Gastroesophageal sphincter (tissue), 3 donors: Measurements from ENCODE around the gene INSM2.

Source experiments
- EP300 ChIP-seq: sonication (generic); formaldehyde crosslinking; IDR thresholded peaks from one replicate; pipeline ENCODE4 v1.6.1; 2017; ENCODE audit warnings: antibody characterized with exemption, mild to moderate bottlenecking
- POLR2A ChIP-seq, 2 donors: fragments of 450-650 bp; IDR thresholded peaks; one replicate each; pipeline ENCODE4 v1.6.1; 2017; ENCODE audit warnings: antibody characterized with exemption in 2 of 2, mild to moderate bottlenecking in 2 of 2, moderate library complexity in 1 of 2
- POLR2AphosphoS5 ChIP-seq: sonication (generic); formaldehyde crosslinking; IDR thresholded peaks from one replicate; pipeline ENCODE4 v1.6.1; 2017; ENCODE audit warnings: antibody characterized with exemption
- TF ChIP-seq, protein P1 (sequence below), 4 experiments: fragments of 200-600 bp in 2 of 4; fragments of 450-650 bp in 2 of 4; sonication (generic) in 1 of 4; IDR thresholded peaks; one replicate each; pipeline ENCODE4 v1.5.1; 2017 to 2019; ENCODE audit warnings: antibody characterized with exemption in 4 of 4, mild to moderate bottlenecking in 2 of 4, moderate library complexity in 2 of 4

GRCh38 chr14:35515916-35516315 is 18.0 kb upstream of the INSM2 start:
- TF ChIP-seq, protein P1, sequence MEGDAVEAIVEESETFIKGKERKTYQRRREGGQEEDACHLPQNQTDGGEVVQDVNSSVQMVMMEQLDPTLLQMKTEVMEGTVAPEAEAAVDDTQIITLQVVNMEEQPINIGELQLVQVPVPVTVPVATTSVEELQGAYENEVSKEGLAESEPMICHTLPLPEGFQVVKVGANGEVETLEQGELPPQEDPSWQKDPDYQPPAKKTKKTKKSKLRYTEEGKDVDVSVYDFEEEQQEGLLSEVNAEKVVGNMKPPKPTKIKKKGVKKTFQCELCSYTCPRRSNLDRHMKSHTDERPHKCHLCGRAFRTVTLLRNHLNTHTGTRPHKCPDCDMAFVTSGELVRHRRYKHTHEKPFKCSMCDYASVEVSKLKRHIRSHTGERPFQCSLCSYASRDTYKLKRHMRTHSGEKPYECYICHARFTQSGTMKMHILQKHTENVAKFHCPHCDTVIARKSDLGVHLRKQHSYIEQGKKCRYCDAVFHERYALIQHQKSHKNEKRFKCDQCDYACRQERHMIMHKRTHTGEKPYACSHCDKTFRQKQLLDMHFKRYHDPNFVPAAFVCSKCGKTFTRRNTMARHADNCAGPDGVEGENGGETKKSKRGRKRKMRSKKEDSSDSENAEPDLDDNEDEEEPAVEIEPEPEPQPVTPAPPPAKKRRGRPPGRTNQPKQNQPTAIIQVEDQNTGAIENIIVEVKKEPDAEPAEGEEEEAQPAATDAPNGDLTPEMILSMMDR (IDR thresholded peaks at IDR 0.05) = no peak
- TF ChIP-seq POLR2AphosphoS5 (no peak), POLR2A (IDR thresholded peaks at IDR 0.05) (no peak), EP300 (no peak)
